ENCODE data around the gene ISG20.

The ISG20 gene

DNA sequence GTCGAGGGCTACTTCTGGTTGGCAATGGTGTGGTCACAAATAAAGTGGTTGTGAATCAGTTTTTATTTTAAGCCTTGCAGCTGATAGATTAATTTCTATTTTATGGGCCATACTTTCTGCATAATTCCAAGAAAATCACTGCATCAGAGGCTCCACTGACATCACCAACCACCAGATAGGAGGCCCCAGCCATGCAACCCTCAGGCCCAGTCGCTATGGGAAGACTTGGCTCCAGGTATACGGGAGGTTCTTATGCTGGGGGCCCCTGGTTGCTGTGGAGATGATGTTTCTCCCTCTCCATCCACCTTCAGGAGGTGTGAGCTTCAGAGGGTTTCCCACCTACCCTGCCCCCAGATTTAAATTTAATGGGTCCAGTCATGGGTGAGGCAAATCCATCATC is 57.4 kb downstream of the ISG20 start:
- TF ChIP-seq, protein P1, sequence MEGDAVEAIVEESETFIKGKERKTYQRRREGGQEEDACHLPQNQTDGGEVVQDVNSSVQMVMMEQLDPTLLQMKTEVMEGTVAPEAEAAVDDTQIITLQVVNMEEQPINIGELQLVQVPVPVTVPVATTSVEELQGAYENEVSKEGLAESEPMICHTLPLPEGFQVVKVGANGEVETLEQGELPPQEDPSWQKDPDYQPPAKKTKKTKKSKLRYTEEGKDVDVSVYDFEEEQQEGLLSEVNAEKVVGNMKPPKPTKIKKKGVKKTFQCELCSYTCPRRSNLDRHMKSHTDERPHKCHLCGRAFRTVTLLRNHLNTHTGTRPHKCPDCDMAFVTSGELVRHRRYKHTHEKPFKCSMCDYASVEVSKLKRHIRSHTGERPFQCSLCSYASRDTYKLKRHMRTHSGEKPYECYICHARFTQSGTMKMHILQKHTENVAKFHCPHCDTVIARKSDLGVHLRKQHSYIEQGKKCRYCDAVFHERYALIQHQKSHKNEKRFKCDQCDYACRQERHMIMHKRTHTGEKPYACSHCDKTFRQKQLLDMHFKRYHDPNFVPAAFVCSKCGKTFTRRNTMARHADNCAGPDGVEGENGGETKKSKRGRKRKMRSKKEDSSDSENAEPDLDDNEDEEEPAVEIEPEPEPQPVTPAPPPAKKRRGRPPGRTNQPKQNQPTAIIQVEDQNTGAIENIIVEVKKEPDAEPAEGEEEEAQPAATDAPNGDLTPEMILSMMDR (IDR thresholded peaks at IDR 0.05; ENCODE audit: extremely low read depth, insufficient read depth, missing control alignments), result no peak
- no peak for DNase-seq (ENCODE audit: low spot score)
- in situ Hi-C loops (cut with MboI; ENCODE audit: low pct_unique_long_range_greater_than_20kb, low sequenced_read_pairs, unreplicated experiment), result no loop called here

DNA sequence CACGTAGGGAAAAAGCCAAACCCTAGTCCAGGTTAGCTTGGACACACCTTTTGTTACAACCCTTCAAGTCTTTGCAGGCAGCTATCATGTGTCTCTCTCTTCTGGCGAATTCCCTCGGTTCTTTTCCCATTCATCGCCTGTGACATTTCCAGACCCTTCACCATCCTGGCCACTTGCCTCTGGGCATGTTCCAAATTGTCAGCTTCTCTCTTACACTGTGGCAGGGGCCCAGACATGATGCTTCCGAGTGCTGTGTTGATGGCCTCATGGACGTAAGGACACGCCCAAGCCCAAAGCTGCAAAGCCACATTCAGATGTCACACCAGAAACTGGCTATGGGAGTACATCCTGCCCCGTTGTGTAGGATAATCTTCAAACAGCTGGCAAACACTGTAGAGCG is 58.5 kb downstream of the ISG20 start:
- TF ChIP-seq, protein P1 (IDR thresholded peaks at IDR 0.05; ENCODE audit: extremely low read depth, insufficient read depth, missing control alignments), result no peak
- in situ Hi-C loops (cut with MboI; ENCODE audit: low pct_unique_long_range_greater_than_20kb, low sequenced_read_pairs, unreplicated experiment), result no loop called here
- DNase-seq (ENCODE audit: low spot score), result no peak

DNA sequence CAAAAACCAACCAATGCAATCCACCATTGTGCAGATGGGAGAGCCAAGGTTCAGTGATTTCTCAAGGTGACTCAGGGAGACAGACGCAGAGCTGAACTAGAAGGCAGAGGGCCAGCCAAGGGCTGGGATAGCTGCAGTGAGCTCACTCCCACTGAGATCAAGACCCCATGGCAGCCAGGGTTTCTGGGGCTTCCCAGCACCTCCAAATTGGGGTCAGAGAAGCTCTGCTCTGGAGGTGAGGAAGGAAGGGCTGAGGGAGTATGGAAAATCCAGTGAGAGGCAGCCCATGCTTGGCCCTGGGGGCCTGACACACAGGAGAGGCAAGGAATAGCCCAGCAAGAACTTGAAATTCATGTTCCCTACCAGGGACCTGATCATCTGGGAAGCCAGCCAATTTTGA is 61.0 kb downstream of the ISG20 start:
- TF ChIP-seq, protein P1 (IDR thresholded peaks at IDR 0.05; ENCODE audit: extremely low read depth, insufficient read depth, missing control alignments), result no peak
- in situ Hi-C loops (cut with MboI; ENCODE audit: low pct_unique_long_range_greater_than_20kb, low sequenced_read_pairs, unreplicated experiment), result no loop called here
- no peak for DNase-seq (ENCODE audit: low spot score)

DNA sequence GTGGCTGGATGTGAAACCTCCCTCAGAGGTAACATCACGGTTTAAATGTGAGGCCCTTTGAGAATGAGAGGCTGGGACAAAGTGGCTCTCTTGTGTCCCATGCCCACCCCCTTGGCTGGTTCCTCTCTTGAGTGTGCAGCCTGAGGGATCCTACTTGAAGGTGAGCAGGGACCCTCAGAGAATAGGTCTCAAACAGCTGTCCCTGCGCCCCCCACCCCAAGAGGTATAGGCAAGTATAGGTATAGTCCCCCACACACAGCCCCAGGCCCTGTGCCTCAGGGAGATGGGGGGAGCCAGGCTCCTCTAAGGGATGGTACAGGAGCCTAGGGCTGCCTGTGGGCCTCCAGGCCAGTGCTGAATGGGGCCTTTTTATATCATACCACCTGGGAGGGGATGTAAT is 61.9 kb downstream of the ISG20 start:
- no peak for DNase-seq (ENCODE audit: low spot score)
- in situ Hi-C loops (cut with MboI; ENCODE audit: low pct_unique_long_range_greater_than_20kb, low sequenced_read_pairs, unreplicated experiment), result no loop called here

DNA sequence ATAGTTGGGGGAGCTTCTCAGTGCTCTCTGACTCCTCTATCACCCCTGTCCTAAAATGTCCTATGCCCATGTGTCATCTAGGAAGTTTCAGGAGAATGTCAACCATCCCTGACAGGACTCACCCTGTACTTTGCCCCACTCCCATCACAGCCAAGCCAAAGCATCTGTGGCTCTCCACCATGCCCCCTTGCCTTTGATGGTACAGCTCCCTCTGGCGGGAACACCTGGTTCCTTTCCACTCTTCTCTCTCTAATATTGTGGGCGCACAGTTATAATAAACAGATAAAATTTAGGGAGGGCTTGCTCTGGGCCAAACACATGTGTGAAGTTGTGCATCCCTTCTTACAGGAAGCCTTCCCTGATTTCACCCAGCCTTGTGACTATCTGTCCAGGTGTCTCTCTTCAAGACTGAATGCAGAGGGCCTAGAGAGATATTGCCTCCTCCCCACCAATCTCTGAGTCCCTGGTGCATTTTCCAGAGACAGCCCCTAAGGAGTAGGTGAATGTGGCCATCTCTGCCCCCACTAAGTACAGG is 62.8 kb downstream of the ISG20 start:
- peak; percentile 74 for DNase-seq (ENCODE audit: low spot score)
- in situ Hi-C loops (cut with MboI; ENCODE audit: low pct_unique_long_range_greater_than_20kb, low sequenced_read_pairs, unreplicated experiment), result no loop called here
- TF ChIP-seq, protein P1 (IDR thresholded peaks at IDR 0.05; ENCODE audit: extremely low read depth, insufficient read depth, missing control alignments), result peak; percentile 58

More for the DNA sequence above, 61.9 kb downstream of the ISG20 start:
- TF ChIP-seq, protein P1 (IDR thresholded peaks at IDR 0.05; ENCODE audit: extremely low read depth, insufficient read depth, missing control alignments), result no peak

DNA sequence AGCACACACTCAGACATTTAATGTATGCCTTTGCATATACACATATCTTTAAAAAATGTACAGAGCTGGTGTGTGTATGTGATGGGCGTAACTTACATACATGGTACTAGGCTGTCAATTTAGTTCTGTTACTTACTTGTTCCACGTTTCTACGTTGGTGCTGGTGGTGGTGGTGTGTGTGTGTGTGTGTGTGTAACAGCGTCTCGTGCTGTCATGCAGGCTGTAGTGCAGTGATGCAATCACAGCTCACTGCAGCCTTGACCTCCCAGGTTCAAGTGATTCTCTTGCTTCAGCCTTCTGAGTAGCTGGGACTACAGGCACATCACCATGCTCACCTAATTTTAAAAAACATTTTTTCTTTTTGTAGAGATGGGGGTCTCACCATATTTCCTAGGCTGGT is 64.2 kb downstream of the ISG20 start:
- TF ChIP-seq, protein P1 (IDR thresholded peaks at IDR 0.05; ENCODE audit: extremely low read depth, insufficient read depth, missing control alignments), result no peak
- in situ Hi-C loops (cut with MboI; ENCODE audit: low pct_unique_long_range_greater_than_20kb, low sequenced_read_pairs, unreplicated experiment), result no loop called here
- DNase-seq (ENCODE audit: low spot score), result no peak

DNA sequence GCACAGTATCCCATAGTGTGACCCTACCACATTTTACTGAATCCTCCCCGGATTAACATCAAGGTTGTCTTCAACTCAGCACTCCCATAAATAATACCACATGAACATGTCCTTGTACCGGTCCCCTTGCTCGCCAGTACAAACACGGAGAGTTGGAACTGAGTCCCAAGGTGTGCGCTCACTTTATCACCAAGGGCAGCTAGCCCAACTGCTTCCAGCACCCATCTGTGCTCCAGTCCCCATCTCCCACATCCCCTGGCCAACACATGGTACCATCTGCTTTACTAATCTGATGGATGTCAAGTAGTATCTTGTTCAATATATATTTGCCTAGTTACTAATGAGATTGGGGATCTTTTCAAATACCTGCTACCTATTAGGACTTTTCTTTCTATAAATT is 64.7 kb downstream of the ISG20 start:
- DNase-seq (ENCODE audit: low spot score), result no peak
- in situ Hi-C loops (cut with MboI; ENCODE audit: low pct_unique_long_range_greater_than_20kb, low sequenced_read_pairs, unreplicated experiment), result no loop called here
- TF ChIP-seq, protein P1 (IDR thresholded peaks at IDR 0.05; ENCODE audit: extremely low read depth, insufficient read depth, missing control alignments), result no peak
